Choroid plexus epithelial cell (primary cell): Measurements from ENCODE around the gene IRF9.

Experiments used
- DNase-seq: peaks from one replicate; pipeline ENCODE4 v3.0.0-alpha.2; 2010; ENCODE audit warnings: low read depth
- H3K4me3 ChIP-seq: 2 replicates; pipeline ENCODE4 v1.5.1; 2011; ENCODE audit warnings: low read depth, mild to moderate bottlenecking, control low read depth, low read length, moderate library complexity
- CTCF ChIP-seq: conservative IDR thresholded peaks from 2 replicates; pipeline ENCODE4 v1.5.1; 2011; ENCODE audit warnings: low read depth, mild to moderate bottlenecking, control low read depth, inconsistent platforms, low read length, moderate library complexity

The IRF9 gene

GRCh38 chr14:24178399-24179178 lies 17.5 kb downstream of the IRF9 start:
- no peak overlapping the region for H3K4me3 ChIP-seq
- DNase-seq, result no peak
- TF ChIP-seq CTCF, result no peak

GRCh38 chr14:24179294-24179960 lies 18.4 kb downstream of the IRF9 start:
- no peak for TF ChIP-seq CTCF
- H3K4me3 ChIP-seq, result no peak overlapping the region
- no peak for DNase-seq

GRCh38 chr14:24179961-24180796 lies 19.1 kb downstream of the IRF9 start:
- TF ChIP-seq CTCF, result no peak
- peak; percentile 69 for DNase-seq
- no peak overlapping the region for H3K4me3 ChIP-seq

GRCh38 chr14:24181371-24182077 lies 20.5 kb downstream of the IRF9 start:
- DNase-seq, result no peak
- no peak for TF ChIP-seq CTCF
- H3K4me3 ChIP-seq, result no peak overlapping the region

GRCh38 chr14:24182110-24182882 lies 21.2 kb downstream of the IRF9 start:
- TF ChIP-seq CTCF, result no peak
- no peak for DNase-seq
- no peak overlapping the region for H3K4me3 ChIP-seq

GRCh38 chr14:24183014-24183481 lies 22.0 kb downstream of the IRF9 start:
- no peak overlapping the region for H3K4me3 ChIP-seq
- TF ChIP-seq CTCF, result no peak
- no peak for DNase-seq
